HEK293T (cell line): ENCODE results near the gene NKX2-3.

Source experiments
- CTCF ChIA-PET: fragments of 350-600 bp; formaldehyde crosslinking; extraction: SDS; loops from one replicate; lab custom pipeline; 2021; ENCODE audit warnings: antibody characterized with exemption, inconsistent platforms; lab: Yijun Ruan, JAX
- POLR2A ChIA-PET: fragments of 350-600 bp; formaldehyde crosslinking; extraction: SDS; loops from one replicate; lab custom pipeline; 2020; ENCODE audit warnings: antibody characterized with exemption, inconsistent platforms; lab: Yijun Ruan, JAX
- DNase-seq: peaks from one replicate; pipeline ENCODE4 v3.0.0; 2012; ENCODE audit warnings: mixed read lengths; ENCODE audit errors: extremely low spot score
- ARNT ChIP-seq: fragments of 450-650 bp; IDR thresholded peaks from 2 replicates; pipeline ENCODE4 v1.6.1; 2017; ENCODE audit warnings: mild to moderate bottlenecking
- BHLHE40 ChIP-seq: fragments of 450-650 bp; IDR thresholded peaks from 2 replicates; pipeline ENCODE4 v1.6.1; 2016; ENCODE audit warnings: mild to moderate bottlenecking, moderate library complexity, borderline replicate concordance
- CTBP1 ChIP-seq: fragments of 450-650 bp; IDR thresholded peaks from 2 replicates; pipeline ENCODE4 v1.6.1; 2016; ENCODE audit warnings: borderline replicate concordance
- ELF4 ChIP-seq: fragments of 450-650 bp; IDR thresholded peaks from 2 replicates; pipeline ENCODE4 v1.6.1; 2017; ENCODE audit warnings: antibody characterized with exemption
- FOXA1 ChIP-seq: fragments of 450-650 bp; IDR thresholded peaks from 2 replicates; pipeline ENCODE4 v1.6.1; 2016; ENCODE audit warnings: mild to moderate bottlenecking
- FOXK2 ChIP-seq: fragments of 450-650 bp; IDR thresholded peaks from 2 replicates; pipeline ENCODE4 v1.6.1; 2016; ENCODE audit warnings: mild to moderate bottlenecking
- FOXM1 ChIP-seq: fragments of 450-650 bp; IDR thresholded peaks from 2 replicates; pipeline ENCODE4 v1.6.1; 2017; ENCODE audit warnings: mild to moderate bottlenecking, borderline replicate concordance
- HDGF ChIP-seq: fragments of 450-650 bp; IDR thresholded peaks from 2 replicates; pipeline ENCODE4 v1.6.1; 2017; ENCODE audit warnings: antibody characterized with exemption, borderline replicate concordance
- L3MBTL2 ChIP-seq: fragments of 450-650 bp; conservative IDR thresholded peaks from 2 replicates; pipeline ENCODE4 v1.6.1; 2016; ENCODE audit warnings: mild to moderate bottlenecking
- LEF1 ChIP-seq: fragments of 450-650 bp; IDR thresholded peaks from 2 replicates; pipeline ENCODE4 v1.6.1; 2017; ENCODE audit warnings: mild to moderate bottlenecking, borderline replicate concordance
- NFRKB ChIP-seq: fragments of 450-650 bp; IDR thresholded peaks from 2 replicates; pipeline ENCODE4 v1.6.1; 2016; ENCODE audit warnings: mild to moderate bottlenecking, moderate library complexity
- SP1 ChIP-seq: fragments of 450-650 bp; IDR thresholded peaks from 2 replicates; pipeline ENCODE4 v1.6.1; 2017
- SUZ12 ChIP-seq: fragments of 450-650 bp; IDR thresholded peaks from 2 replicates; pipeline ENCODE4 v1.6.1; 2016; ENCODE audit warnings: mild to moderate bottlenecking
- TARDBP ChIP-seq: fragments of 450-650 bp; IDR thresholded peaks from 2 replicates; pipeline ENCODE4 v1.6.1; 2016
- ZNF384 ChIP-seq: fragments of 450-650 bp; IDR thresholded peaks from 2 replicates; pipeline ENCODE4 v1.6.1; 2016
- TF ChIP-seq, protein P1 (sequence below): fragments of 450-650 bp; IDR thresholded peaks from 2 replicates; pipeline ENCODE4 v1.6.1; 2016

The NKX2-3 gene

DNA sequence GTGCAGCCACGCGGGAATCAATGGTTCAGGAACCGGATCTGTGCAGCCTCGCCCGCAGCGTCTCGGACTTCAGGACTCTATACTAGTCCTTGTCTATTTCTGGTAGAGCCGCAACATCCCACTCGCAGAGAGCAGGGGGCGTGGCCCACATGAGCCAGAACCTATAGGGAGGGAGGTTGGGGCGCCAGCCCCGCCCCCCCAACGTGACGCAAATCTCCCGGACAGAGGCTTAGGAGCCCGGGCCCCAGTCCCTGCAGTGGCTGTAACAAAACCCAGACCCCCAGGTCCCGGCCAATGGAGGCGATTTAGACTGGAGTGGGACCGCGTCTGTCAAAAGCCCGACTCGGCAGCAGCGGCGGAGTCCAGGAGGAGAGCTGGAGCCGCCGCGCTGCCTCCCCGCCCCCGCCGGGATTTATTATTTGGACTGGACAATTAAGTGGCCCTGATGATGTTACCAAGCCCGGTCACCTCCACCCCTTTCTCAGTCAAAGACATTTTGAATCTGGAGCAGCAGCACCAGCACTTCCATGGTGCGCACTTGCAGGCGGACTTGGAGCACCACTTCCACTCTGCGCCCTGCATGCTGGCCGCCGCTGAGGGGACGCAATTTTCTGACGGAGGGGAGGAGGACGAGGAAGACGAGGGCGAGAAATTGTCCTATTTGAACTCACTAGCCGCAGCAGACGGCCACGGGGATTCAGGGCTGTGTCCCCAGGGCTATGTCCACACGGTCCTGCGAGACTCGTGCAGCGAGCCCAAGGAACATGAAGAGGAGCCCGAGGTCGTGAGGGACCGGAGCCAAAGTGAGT is at the start of gene NKX2-3:
Gene NKX2-3, plus strand, starts transcription at position 256 of the 809 bp plus-strand sequence. Its CDS starts 190 bp downstream, at position 446.
- ChIA-PET POLR2A (interaction anchor here (1.5 to 4.7 kb wide), 2 partner anchors 11 to 102 kb away, joined by 5 to 21 read pairs; partner anchors contain the start of gene GOT1), CTCF (no interaction called here)
- TF ChIP-seq, protein P1, sequence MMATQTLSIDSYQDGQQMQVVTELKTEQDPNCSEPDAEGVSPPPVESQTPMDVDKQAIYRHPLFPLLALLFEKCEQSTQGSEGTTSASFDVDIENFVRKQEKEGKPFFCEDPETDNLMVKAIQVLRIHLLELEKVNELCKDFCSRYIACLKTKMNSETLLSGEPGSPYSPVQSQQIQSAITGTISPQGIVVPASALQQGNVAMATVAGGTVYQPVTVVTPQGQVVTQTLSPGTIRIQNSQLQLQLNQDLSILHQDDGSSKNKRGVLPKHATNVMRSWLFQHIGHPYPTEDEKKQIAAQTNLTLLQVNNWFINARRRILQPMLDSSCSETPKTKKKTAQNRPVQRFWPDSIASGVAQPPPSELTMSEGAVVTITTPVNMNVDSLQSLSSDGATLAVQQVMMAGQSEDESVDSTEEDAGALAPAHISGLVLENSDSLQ, result no peak
- TF ChIP-seq TARDBP, result no peak
- no peak for TF ChIP-seq SP1
- no peak for TF ChIP-seq HDGF
- no peak for TF ChIP-seq FOXK2
- no peak for TF ChIP-seq FOXM1
- TF ChIP-seq NFRKB, result no peak
- TF ChIP-seq LEF1, result no peak
- no peak for TF ChIP-seq BHLHE40
- no peak for TF ChIP-seq ARNT
- no peak for TF ChIP-seq ZNF384
- TF ChIP-seq SUZ12, result no peak
- TF ChIP-seq FOXA1, result no peak
- no peak for TF ChIP-seq L3MBTL2
- peak; percentile 93 for DNase-seq

DNA sequence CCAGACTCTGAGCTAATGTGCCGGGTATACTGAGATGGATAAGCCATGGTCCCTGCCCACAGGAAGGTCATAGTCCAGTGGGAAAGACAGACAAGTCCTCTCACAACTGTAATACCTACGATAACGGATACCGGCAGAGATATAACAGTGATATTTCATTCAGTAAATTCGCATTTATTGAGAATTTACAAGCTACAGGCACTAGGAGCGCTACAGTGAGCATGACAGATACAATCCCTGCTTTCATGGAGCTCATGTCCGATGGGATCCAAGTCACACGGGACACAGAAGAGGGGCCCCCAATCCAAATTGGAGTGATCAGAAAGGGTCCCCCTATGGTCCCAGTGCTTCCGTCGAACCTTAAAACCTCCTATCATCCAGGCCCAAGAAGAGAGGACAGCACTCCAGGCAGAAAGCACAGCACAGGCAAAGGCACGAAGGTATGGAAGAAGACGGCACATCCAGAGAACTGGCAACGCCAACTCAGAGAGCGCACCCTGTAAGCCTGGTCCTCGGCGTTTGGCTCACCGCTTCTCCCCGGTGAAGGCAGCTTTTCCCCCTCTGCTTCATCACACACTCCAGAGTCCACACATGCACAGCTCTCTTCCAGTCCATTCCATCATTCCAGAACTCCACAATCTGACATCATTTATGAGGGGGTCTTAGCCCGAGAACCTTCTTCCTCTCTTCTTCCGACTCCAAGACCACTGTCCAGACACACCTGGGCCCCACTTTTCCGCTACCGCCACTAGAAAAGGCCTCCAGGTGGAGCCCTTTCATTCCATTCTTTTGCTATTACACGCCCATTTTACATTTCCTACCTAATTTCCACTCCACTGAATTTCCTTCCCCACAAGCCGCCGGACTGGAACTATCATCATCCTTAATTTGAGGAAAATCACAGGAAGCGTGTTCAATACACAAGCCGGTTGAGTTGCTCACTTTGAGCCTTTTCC is 47.8 kb upstream of the NKX2-3 start:
- TF ChIP-seq ELF4 (no peak), ARNT (no peak), BHLHE40 (no peak), ZNF384 (no peak), SP1 (no peak), LEF1 (no peak), L3MBTL2 (no peak), FOXM1 (no peak), FOXK2 (no peak)
- TF ChIP-seq, protein P1, result no peak
- POLR2A ChIA-PET, result interaction anchor here (1.4 kb wide), 1 partner anchor 54 kb away, joined by 4 read pairs; the partner anchor contains the start of gene GOT1
- DNase-seq, result peak; percentile 37
- CTCF ChIA-PET, result interaction anchor here (0.6 to 2.5 kb wide), 17 partner anchors 11 to 577 kb away, joined by 3 to 7 read pairs (median 4); no protein-coding TSS in a partner anchor

DNA sequence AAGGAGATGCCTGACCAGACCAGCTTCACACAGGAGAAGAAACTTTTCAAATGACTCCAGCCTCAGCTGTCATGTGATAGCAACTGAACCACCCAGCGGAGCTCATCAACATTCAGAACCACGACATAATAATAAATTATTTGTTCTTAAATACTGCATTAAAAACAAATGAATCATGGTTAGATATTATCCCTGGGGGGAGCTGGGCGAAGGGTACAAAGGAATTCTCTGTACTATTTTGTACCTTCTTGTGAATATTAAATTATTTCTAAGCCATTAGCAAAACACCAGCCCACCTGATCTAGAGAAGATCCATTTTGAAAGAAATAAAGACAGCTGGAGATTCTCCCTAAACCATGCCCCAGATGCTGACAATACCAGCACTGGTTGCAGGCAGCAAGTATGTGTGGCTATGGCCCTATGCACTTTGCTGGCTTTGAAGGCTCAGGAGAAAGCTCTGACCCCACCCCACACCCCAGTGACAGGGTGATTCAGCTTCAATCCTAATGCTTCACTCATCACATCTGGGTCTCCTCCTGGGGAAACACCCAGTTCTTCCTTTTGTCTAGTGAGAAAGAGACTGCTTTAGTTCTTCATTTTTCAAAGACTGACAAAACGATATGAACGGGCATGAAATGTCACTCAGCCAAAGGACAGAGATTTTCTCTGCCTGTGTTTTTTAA is 45.5 kb upstream of the NKX2-3 start:
- TF ChIP-seq NFRKB (no peak), LEF1 (no peak), ZNF384 (no peak), ELF4 (no peak), FOXK2 (no peak), CTBP1 (no peak), ARNT (no peak), BHLHE40 (no peak), FOXM1 (no peak), TARDBP (no peak), HDGF (no peak), L3MBTL2 (no peak)
- TF ChIP-seq, protein P1, result no peak
- POLR2A ChIA-PET, result interaction anchor here (1.0 to 1.1 kb wide), 2 partner anchors 37 to 57 kb away, joined by 3 read pairs; partner anchors contain the start of gene GOT1

DNA sequence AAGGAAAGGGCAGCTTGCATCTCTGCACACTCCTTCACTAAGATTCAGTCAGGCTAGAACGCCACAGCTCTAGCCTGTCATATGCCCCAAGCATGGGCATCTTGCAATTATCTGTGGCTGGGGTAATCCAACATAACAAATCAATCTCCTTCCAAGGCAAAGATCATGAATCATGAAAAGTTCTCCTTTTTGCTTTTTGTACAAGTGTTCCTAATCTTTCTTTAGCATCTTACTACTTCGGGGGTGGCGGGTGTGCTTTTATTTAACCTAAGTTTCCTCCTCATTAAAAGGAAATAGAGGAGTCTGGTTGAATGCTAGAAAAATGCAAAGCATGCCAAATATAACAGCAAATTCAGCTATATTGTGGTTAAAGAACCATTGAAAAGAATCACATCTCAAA is 43.5 kb upstream of the NKX2-3 start:
- CTCF ChIA-PET, result interaction anchor here (1.0 kb wide), 1 partner anchor 11 kb away, joined by 3 read pairs; no protein-coding TSS in a partner anchor

More for the DNA sequence above, 45.5 kb upstream of the NKX2-3 start:
- no peak for DNase-seq
- CTCF ChIA-PET, result interaction anchor here (1.8 kb wide), 1 partner anchor 51 kb away, joined by 4 read pairs; no protein-coding TSS in a partner anchor

More for the DNA sequence above, 43.5 kb upstream of the NKX2-3 start:
- no peak for DNase-seq
- POLR2A ChIA-PET, result interaction anchor here (1.4 kb wide), 1 partner anchor 32 kb away, joined by 4 read pairs; no protein-coding TSS in a partner anchor
- no peak for TF ChIP-seq LEF1
- TF ChIP-seq, protein P1, result no peak
- TF ChIP-seq FOXK2, result no peak
- TF ChIP-seq SP1, result no peak
- TF ChIP-seq TARDBP, result no peak
- TF ChIP-seq L3MBTL2, result no peak
- TF ChIP-seq BHLHE40, result no peak
- no peak for TF ChIP-seq SUZ12
- TF ChIP-seq CTBP1, result no peak
- TF ChIP-seq ARNT, result no peak
- TF ChIP-seq FOXA1, result no peak
- TF ChIP-seq FOXM1, result no peak
- no peak for TF ChIP-seq ZNF384
- no peak for TF ChIP-seq ELF4
- no peak for TF ChIP-seq HDGF
